ENCODE measurements around the gene HCN4. TPM values are rescaled to one million over a fixed set of nuclear protein-coding genes. Genes with fewer than 3 reads are reported as not detected.

The HCN4 gene
- total and polyA plus RNA-seq, 10 donors: not detected

- Histone ChIP-seq H3K27ac (no peak overlapping the region), H3K27me3 (replicated peaks in 1 of 7) (peaks cover 0 to 8% (median 0%) of the 10 kb centered on the region in 7 donors), H3K4me3 (no peak overlapping the region), H3K36me3 (no peaks in the 10 kb centered on the region), H3K4me1 (no peaks in the 10 kb centered on the region), H3K9me3 (peaks cover 0 to 13% (median 6%) of the 10 kb centered on the region in 8 donors)
- TF ChIP-seq CTCF (IDR thresholded peaks at IDR 0.05 in 8 of 11, conservative IDR thresholded peaks at IDR 0.05 in 3 of 11) (no peak), POLR2AphosphoS5 (IDR thresholded peaks at IDR 0.05) (no peak), POLR2A (IDR thresholded peaks at IDR 0.05) (no peak)
- no peak for DNase-seq
- intact Hi-C loops (cut with DNase I; ENCODE audit: low total_unique reads): no loop called here
- WGBS, 5 donors: 69 to 84% (median 76%) methylated on average over 8 to 9 of the region's 9 CpGs
Observed at GRCh38 chr15:73338606-73339374, 30.0 kb downstream of the HCN4 start.

GRCh38 chr15:73338058-73338457 lies 30.7 kb downstream of the HCN4 start:
- 71 to 83% (median 79%) methylated on average over 6 of the region's 6 CpGs for WGBS, 5 donors
- no peak overlapping the region for H3K27ac ChIP-seq
- no peaks in the 10 kb centered on the region for H3K36me3 ChIP-seq
- intact Hi-C loops (cut with DNase I; ENCODE audit: low total_unique reads): no loop called here
- H3K27me3 ChIP-seq (replicated peaks in 1 of 7): peaks cover 0 to 8% (median 0%) of the 10 kb centered on the region in 7 donors
- peaks cover 0 to 7% (median 2%) of the 10 kb centered on the region in 8 donors for H3K9me3 ChIP-seq
- no peaks in the 10 kb centered on the region for H3K4me1 ChIP-seq
- H3K4me3 ChIP-seq: no peak overlapping the region
- TF ChIP-seq CTCF (IDR thresholded peaks at IDR 0.05 in 8 of 11, conservative IDR thresholded peaks at IDR 0.05 in 3 of 11): no peak
- no peak for TF ChIP-seq POLR2AphosphoS5 (IDR thresholded peaks at IDR 0.05)
- TF ChIP-seq POLR2A (IDR thresholded peaks at IDR 0.05): no peak
- no peak for DNase-seq

GRCh38 chr15:73337187-73337586 lies 31.6 kb downstream of the HCN4 start:
- no peak for DNase-seq
- H3K27ac ChIP-seq: no peak overlapping the region
- H3K4me1 ChIP-seq: no peaks in the 10 kb centered on the region
- no peaks in the 10 kb centered on the region for H3K36me3 ChIP-seq
- peaks cover 0 to 8% (median 0%) of the 10 kb centered on the region in 7 donors for H3K27me3 ChIP-seq (replicated peaks in 1 of 7)
- WGBS, 5 donors: 76 to 82% (median 78%) methylated on average over 8 of the region's 8 CpGs
- TF ChIP-seq POLR2AphosphoS5 (IDR thresholded peaks at IDR 0.05) (no peak), CTCF (IDR thresholded peaks at IDR 0.05 in 8 of 11, conservative IDR thresholded peaks at IDR 0.05 in 3 of 11) (no peak), POLR2A (IDR thresholded peaks at IDR 0.05) (no peak)
- no peaks in the 10 kb centered on the region for H3K9me3 ChIP-seq
- intact Hi-C loops (cut with DNase I; ENCODE audit: low total_unique reads): no loop called here
- H3K4me3 ChIP-seq: no peak overlapping the region

- DNase-seq: no peak
- Histone ChIP-seq H3K36me3 (no peaks in the 10 kb centered on the region), H3K4me1 (no peaks in the 10 kb centered on the region), H3K9me3 (no peaks in the 10 kb centered on the region), H3K27me3 (replicated peaks in 1 of 7) (peaks cover 0 to 8% (median 0%) of the 10 kb centered on the region in 7 donors), H3K4me3 (no peak overlapping the region), H3K27ac (no peak overlapping the region)
- WGBS, 5 donors: 76 to 86% (median 82%) methylated on average over 7 of the region's 7 CpGs
- TF ChIP-seq POLR2A (IDR thresholded peaks at IDR 0.05) (no peak), CTCF (IDR thresholded peaks at IDR 0.05 in 8 of 11, conservative IDR thresholded peaks at IDR 0.05 in 3 of 11) (no peak), POLR2AphosphoS5 (IDR thresholded peaks at IDR 0.05) (no peak)
- intact Hi-C loops (cut with DNase I; ENCODE audit: low total_unique reads): no loop called here
Observed at GRCh38 chr15:73336756-73337155, 32.0 kb downstream of the HCN4 start.

Measured in spleen (tissue), 11 donors.